NB4 (cell line): ENCODE measurements around the gene SLC13A2.

ENCODE experiments used
- CTCF ChIP-seq: IDR thresholded peaks from one replicate; pipeline ENCODE4 v1.5.1; 2012; ENCODE audit warnings: low read depth, low read length
- MAX ChIP-seq: IDR thresholded peaks from 2 replicates; pipeline ENCODE4 v1.6.1; 2011; ENCODE audit warnings: low read depth, low read length

- TF ChIP-seq CTCF = no peak
- no peak for TF ChIP-seq MAX
Observed at GRCh38 chr17:28511858-28512461, 38.5 kb downstream of the SLC13A2 start.
